ENCODE results near the gene EIF3A.
A peak's percentile ranks its signal among the peaks of the same experiment; 100 is the strongest.

The EIF3A gene

DNA sequence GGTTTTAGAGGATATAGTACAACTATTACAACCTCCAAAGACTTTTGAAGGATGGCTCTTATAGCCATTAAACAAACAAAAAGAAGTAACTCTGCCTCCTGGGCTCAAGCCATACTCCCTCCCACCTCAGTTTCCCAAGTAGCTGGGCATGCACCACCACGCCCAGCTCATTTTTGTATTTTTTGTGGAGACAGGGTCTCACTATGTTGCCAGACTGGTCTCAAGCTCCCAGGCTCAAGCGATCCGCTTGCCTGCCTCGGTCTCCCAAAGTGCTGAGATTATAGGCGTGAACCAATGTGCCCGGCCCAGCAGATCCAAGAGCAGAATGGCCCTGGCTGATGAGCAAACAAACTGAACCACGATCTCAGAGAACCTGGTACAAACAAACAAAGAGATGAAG, 35.1 kb downstream of the EIF3A start:
- TF ChIP-seq CTCF (IDR thresholded peaks at IDR 0.05; ENCODE audit: low read depth, low read length, missing control alignments): no peak
- no peak for DNase-seq (ENCODE audit: extremely low read depth, low read depth)
- H3K4me3 ChIP-seq (replicated peaks; ENCODE audit: low read depth, low read length): no peak overlapping the region

DNA sequence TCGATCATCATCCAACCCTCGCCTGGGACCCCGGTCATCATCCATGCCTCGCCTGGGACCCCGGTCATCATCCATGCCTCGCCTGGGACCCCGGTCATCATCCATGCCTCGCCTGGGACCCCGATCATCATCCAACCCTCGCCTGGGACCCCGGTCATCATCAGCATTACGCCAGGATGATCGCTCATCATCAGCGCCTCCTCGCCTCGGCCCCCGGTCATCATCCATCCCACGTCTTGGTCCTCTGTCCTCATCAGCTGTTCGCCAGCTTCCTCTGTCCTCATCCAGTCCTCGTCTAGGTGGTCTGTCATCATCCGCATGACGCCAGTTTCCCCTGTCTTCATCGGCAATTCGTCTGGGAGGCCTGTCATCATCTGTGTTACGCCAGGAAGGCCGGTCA, 38.4 kb downstream of the EIF3A start:
- H3K4me3 ChIP-seq (replicated peaks; ENCODE audit: low read depth, low read length): no peak overlapping the region
- DNase-seq (ENCODE audit: extremely low read depth, low read depth): no peak
- no peak for TF ChIP-seq CTCF (IDR thresholded peaks at IDR 0.05; ENCODE audit: low read depth, low read length, missing control alignments)

DNA sequence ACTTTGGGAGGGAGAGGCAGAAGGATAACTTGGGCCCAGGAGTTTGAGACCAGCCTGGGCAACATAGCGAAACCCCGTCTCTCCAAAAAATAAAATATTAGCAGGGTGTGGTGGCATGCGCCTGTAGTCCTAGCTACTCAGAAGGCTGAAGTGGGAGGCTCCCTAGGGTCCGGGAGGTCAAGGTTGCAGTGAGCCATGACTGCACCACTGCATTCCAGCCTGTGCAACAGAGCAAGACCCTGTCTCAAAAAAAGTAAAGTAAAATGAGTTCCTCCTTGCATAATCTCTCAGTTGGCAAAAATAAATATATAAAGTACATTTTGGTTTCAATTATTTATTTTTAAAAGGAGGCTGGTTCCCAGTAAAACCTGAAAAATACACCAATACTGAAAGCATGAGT, 39.3 kb downstream of the EIF3A start:
- no peak for DNase-seq (ENCODE audit: extremely low read depth, low read depth)
- no peak overlapping the region for H3K4me3 ChIP-seq (replicated peaks; ENCODE audit: low read depth, low read length)
- TF ChIP-seq CTCF (IDR thresholded peaks at IDR 0.05; ENCODE audit: low read depth, low read length, missing control alignments): no peak

DNA sequence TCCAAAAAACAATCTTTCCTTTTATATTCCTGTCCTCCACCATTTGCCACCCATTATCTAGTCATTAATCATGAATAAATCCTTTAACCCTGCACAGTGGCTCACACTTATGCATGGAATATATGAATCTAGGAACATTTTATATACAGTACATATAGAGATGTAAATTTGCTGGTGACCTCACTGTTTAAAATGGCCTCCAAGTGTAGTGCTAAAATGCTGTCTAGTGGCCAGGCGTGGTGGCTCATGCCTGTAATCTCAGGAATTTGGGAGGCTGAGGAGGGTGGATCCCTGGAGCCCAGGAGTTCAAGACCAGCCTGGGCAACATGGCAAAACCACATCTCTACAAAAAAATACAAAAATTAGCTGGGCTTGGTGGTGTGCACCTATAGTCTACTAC, 41.5 kb downstream of the EIF3A start:
- no peak for TF ChIP-seq CTCF (IDR thresholded peaks at IDR 0.05; ENCODE audit: low read depth, low read length, missing control alignments)
- no peak overlapping the region for H3K4me3 ChIP-seq (replicated peaks; ENCODE audit: low read depth, low read length)

GRCh38 chr10:119031496-119032059, 49.0 kb downstream of the EIF3A start:
- no peak for TF ChIP-seq CTCF (IDR thresholded peaks at IDR 0.05; ENCODE audit: low read depth, low read length, missing control alignments)
- no peak for DNase-seq (ENCODE audit: extremely low read depth, low read depth)
- H3K4me3 ChIP-seq (replicated peaks; ENCODE audit: low read depth, low read length): no peak overlapping the region

More for the DNA sequence above, 41.5 kb downstream of the EIF3A start:
- DNase-seq (ENCODE audit: extremely low read depth, low read depth): no peak

- H3K4me3 ChIP-seq (replicated peaks; ENCODE audit: low read depth, low read length): peak overlapping the region; percentile 30
- DNase-seq (ENCODE audit: extremely low read depth, low read depth): no peak
- TF ChIP-seq CTCF (IDR thresholded peaks at IDR 0.05; ENCODE audit: low read depth, low read length, missing control alignments): no peak
These were observed 50.0 kb downstream of the EIF3A start for GRCh38 chr10:119030421-119031250.

All from HFF-Myc (cell line).